WTC11 (cell line): Measurements from ENCODE around the gene DLG5. TPM values are rescaled to one million over a fixed set of nuclear protein-coding genes. Genes with fewer than 3 reads are reported as not detected.

ENCODE experiments used
- ATAC-seq: fragments of 200-7000 bp; cut with Tn5 transposase; 2 replicates; pipeline ENCODE4 v1.10.0; 2021; ENCODE audit warnings: mild to moderate bottlenecking, moderate library complexity
- CTCF ChIA-PET: fragments of 300-600 bp; sonication (Branson Sonifier 250); formaldehyde crosslinking; loops from one replicate; lab custom pipeline; 2021; ENCODE audit warnings: antibody characterized with exemption; lab: Charles Lee
- POLR2A ChIA-PET: fragments of 350-600 bp; sonication (Branson Sonifier 250); formaldehyde crosslinking; loops from one replicate; lab custom pipeline; 2021; ENCODE audit warnings: antibody characterized with exemption; lab: Charles Lee
- DNase-seq: peaks from one replicate; pipeline ENCODE4 v3.0.0; 2021; ENCODE audit warnings: low spot score
- H3K27ac Mint-ChIP-seq: 2 replicates; pipeline ENCODE4 v1.8.0; 2021; ENCODE audit warnings: mixed read lengths
- H3K27me3 Mint-ChIP-seq: 2 replicates; pipeline ENCODE4 v1.8.0; 2021; ENCODE audit warnings: low read depth, mild to moderate bottlenecking, moderate library complexity, mixed read lengths
- H3K36me3 Mint-ChIP-seq: 2 replicates; pipeline ENCODE4 v1.8.0; 2021; ENCODE audit warnings: mixed read lengths
- H3K4me1 Mint-ChIP-seq: 2 replicates; pipeline ENCODE4 v1.8.0; 2022; ENCODE audit warnings: mixed read lengths
- H3K4me3 Mint-ChIP-seq: 2 replicates; pipeline ENCODE4 v1.8.0; 2021; ENCODE audit warnings: mild to moderate bottlenecking, moderate library complexity, mixed read lengths
- H3K9me3 Mint-ChIP-seq: 2 replicates; pipeline ENCODE4 v1.8.0; 2021; ENCODE audit warnings: mixed read lengths
- AFF4 ChIP-seq: sonication (generic); formaldehyde crosslinking; IDR thresholded peaks from 2 replicates; pipeline ENCODE4 v1.8.1; 2023; ENCODE audit warnings: mild to moderate bottlenecking, missing genetic modification reagents, borderline replicate concordance
- CBFB ChIP-seq: sonication (generic); formaldehyde crosslinking; IDR thresholded peaks from 2 replicates; pipeline ENCODE4 v1.8.1; 2022; ENCODE audit warnings: mild to moderate bottlenecking, low read depth, missing genetic modification reagents
- FOXJ3 ChIP-seq: sonication (generic); formaldehyde crosslinking; IDR thresholded peaks from 2 replicates; pipeline ENCODE4 v1.9.0; 2021; ENCODE audit warnings: missing genetic modification reagents, mild to moderate bottlenecking, borderline replicate concordance
- GRHL2 ChIP-seq: fragments of 250-450 bp; sonication (Bioruptor Pico); IDR thresholded peaks from 2 replicates; pipeline ENCODE4 v1.8.0; 2022; ENCODE audit warnings: mild to moderate bottlenecking, moderate library complexity; ENCODE audit not compliant: insufficient replicate concordance, severe bottlenecking
- GTF2I ChIP-seq: fragments of 250-450 bp; sonication (Bioruptor Pico); conservative IDR thresholded peaks from 2 replicates; pipeline ENCODE4 v1.4.0; 2021; ENCODE audit warnings: mild to moderate bottlenecking
- IRF1 ChIP-seq: sonication (generic); formaldehyde crosslinking; IDR thresholded peaks from 2 replicates; pipeline ENCODE4 v1.8.0; 2023; ENCODE audit warnings: missing genetic modification reagents
- IRF2 ChIP-seq: sonication (generic); formaldehyde crosslinking; IDR thresholded peaks from 2 replicates; pipeline ENCODE4 v1.8.0; 2022; ENCODE audit warnings: low read depth, missing genetic modification reagents, borderline replicate concordance
- JAZF1 ChIP-seq: fragments of 250-450 bp; sonication (Bioruptor Pico); IDR thresholded peaks from 2 replicates; pipeline ENCODE4 v1.9.0; 2021; ENCODE audit warnings: moderate library complexity, mild to moderate bottlenecking, inconsistent platforms
- MXD4 ChIP-seq: fragments of 250-450 bp; sonication (Bioruptor Pico); IDR thresholded peaks from 2 replicates; pipeline ENCODE4 v1.8.0; 2021; ENCODE audit warnings: mild to moderate bottlenecking, moderate library complexity, borderline replicate concordance
- NFATC4 ChIP-seq: fragments of 250-450 bp; sonication (Bioruptor Pico); IDR thresholded peaks from 2 replicates; pipeline ENCODE4 v1.9.0; 2021; ENCODE audit warnings: mild to moderate bottlenecking
- NFYB ChIP-seq: sonication (generic); formaldehyde crosslinking; conservative IDR thresholded peaks from 2 replicates; pipeline ENCODE4 v1.8.0; 2022; ENCODE audit warnings: low read depth, missing genetic modification reagents
- NR2C2 ChIP-seq: sonication (generic); formaldehyde crosslinking; IDR thresholded peaks from 2 replicates; pipeline ENCODE4 v1.8.0; 2022; ENCODE audit warnings: mild to moderate bottlenecking, missing genetic modification reagents
- SMAD3 ChIP-seq: sonication (generic); formaldehyde crosslinking; IDR thresholded peaks from 2 replicates; pipeline ENCODE4 v1.8.0; 2022; ENCODE audit warnings: missing genetic modification reagents, mild to moderate bottlenecking, borderline replicate concordance
- SMAD4 ChIP-seq: sonication (generic); formaldehyde crosslinking; IDR thresholded peaks from 2 replicates; pipeline ENCODE4 v1.8.0; 2022; ENCODE audit warnings: mild to moderate bottlenecking, missing genetic modification reagents
- SOX15 ChIP-seq: fragments of 250-450 bp; sonication (Bioruptor Pico); IDR thresholded peaks from 2 replicates; pipeline ENCODE4 v1.9.0; 2021; ENCODE audit warnings: mild to moderate bottlenecking
- TCF7 ChIP-seq: sonication (generic); formaldehyde crosslinking; IDR thresholded peaks from 2 replicates; pipeline ENCODE4 v1.8.0; 2022; ENCODE audit warnings: mild to moderate bottlenecking, low read depth, missing genetic modification reagents, moderate library complexity
- USF1 ChIP-seq: sonication (generic); formaldehyde crosslinking; IDR thresholded peaks from 2 replicates; pipeline ENCODE4 v1.8.0; 2022; ENCODE audit warnings: mild to moderate bottlenecking, missing genetic modification reagents
- ZNF219 ChIP-seq: sonication (generic); formaldehyde crosslinking; IDR thresholded peaks from 2 replicates; pipeline ENCODE4 v1.8.0; 2023; ENCODE audit warnings: missing genetic modification reagents, mild to moderate bottlenecking, borderline replicate concordance
- ZNF317 ChIP-seq: sonication (generic); formaldehyde crosslinking; IDR thresholded peaks from 2 replicates; pipeline ENCODE4 v1.8.1; 2023; ENCODE audit warnings: low read depth, mild to moderate bottlenecking, moderate library complexity, missing genetic modification reagents, borderline replicate concordance
- total RNA-seq: library from RNA; stranded (reverse); gene quantifications from 3 replicates; pipeline ENCODE4 v1.2.3, GENCODE V29; 2021
- TF ChIP-seq, protein P1 (sequence below): sonication (generic); formaldehyde crosslinking; IDR thresholded peaks from 2 replicates; pipeline ENCODE4 v1.8.1; 2023; ENCODE audit warnings: mild to moderate bottlenecking, missing genetic modification reagents, moderate library complexity
- TF ChIP-seq, protein P2 (sequence below): fragments of 250-450 bp; sonication (Bioruptor Pico); IDR thresholded peaks from 2 replicates; pipeline ENCODE4 v1.9.0; 2021; ENCODE audit warnings: mild to moderate bottlenecking
- TF ChIP-seq, protein P3 (sequence below): sonication (generic); formaldehyde crosslinking; IDR thresholded peaks from 2 replicates; pipeline ENCODE4 v1.8.1; 2023; ENCODE audit warnings: mild to moderate bottlenecking, missing genetic modification reagents

DLG5 gene
- total RNA-seq, 1 experiment from 2014 or later: 65.5 TPM

- POLR2A ChIA-PET: no interaction called here
- CTCF ChIA-PET: no interaction called here
- H3K36me3 Mint-ChIP-seq: peaks cover 55% of the 10 kb centered on the region
- no peaks in the 10 kb centered on the region for H3K4me1 Mint-ChIP-seq
- H3K27ac Mint-ChIP-seq: no peak overlapping the region
- ATAC-seq (no peak), DNase-seq (no peak)
- no peaks in the 10 kb centered on the region for H3K9me3 Mint-ChIP-seq
- no peak overlapping the region for H3K4me3 Mint-ChIP-seq
- no peak for TF ChIP-seq NR2C2 (CRISPR knock-in tag)
- no peak for TF ChIP-seq SOX15 (CRISPR knock-in tag)
- TF ChIP-seq GRHL2 (CRISPR knock-in tag): no peak
- TF ChIP-seq GTF2I (CRISPR knock-in tag): no peak
- TF ChIP-seq IRF1 (CRISPR knock-in tag): no peak
- TF ChIP-seq, protein P1, sequence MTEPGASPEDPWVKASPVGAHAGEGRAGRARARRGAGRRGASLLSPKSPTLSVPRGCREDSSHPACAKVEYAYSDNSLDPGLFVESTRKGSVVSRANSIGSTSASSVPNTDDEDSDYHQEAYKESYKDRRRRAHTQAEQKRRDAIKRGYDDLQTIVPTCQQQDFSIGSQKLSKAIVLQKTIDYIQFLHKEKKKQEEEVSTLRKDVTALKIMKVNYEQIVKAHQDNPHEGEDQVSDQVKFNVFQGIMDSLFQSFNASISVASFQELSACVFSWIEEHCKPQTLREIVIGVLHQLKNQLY (CRISPR knock-in tag): no peak
- TF ChIP-seq FOXJ3 (CRISPR knock-in tag): no peak
- no peak for TF ChIP-seq NFYB (CRISPR knock-in tag)
- TF ChIP-seq IRF2: no peak
- TF ChIP-seq MXD4 (CRISPR knock-in tag): no peak
- no peak for TF ChIP-seq SMAD4 (CRISPR knock-in tag)
- TF ChIP-seq USF1 (CRISPR knock-in tag): no peak
- TF ChIP-seq AFF4 (CRISPR knock-in tag): no peak
- TF ChIP-seq TCF7 (CRISPR knock-in tag): no peak
- TF ChIP-seq, protein P2, sequence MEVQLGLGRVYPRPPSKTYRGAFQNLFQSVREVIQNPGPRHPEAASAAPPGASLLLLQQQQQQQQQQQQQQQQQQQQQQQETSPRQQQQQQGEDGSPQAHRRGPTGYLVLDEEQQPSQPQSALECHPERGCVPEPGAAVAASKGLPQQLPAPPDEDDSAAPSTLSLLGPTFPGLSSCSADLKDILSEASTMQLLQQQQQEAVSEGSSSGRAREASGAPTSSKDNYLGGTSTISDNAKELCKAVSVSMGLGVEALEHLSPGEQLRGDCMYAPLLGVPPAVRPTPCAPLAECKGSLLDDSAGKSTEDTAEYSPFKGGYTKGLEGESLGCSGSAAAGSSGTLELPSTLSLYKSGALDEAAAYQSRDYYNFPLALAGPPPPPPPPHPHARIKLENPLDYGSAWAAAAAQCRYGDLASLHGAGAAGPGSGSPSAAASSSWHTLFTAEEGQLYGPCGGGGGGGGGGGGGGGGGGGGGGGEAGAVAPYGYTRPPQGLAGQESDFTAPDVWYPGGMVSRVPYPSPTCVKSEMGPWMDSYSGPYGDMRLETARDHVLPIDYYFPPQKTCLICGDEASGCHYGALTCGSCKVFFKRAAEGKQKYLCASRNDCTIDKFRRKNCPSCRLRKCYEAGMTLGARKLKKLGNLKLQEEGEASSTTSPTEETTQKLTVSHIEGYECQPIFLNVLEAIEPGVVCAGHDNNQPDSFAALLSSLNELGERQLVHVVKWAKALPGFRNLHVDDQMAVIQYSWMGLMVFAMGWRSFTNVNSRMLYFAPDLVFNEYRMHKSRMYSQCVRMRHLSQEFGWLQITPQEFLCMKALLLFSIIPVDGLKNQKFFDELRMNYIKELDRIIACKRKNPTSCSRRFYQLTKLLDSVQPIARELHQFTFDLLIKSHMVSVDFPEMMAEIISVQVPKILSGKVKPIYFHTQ (CRISPR knock-in tag): no peak
- no peak for TF ChIP-seq NFATC4
- H3K27me3 Mint-ChIP-seq: no peaks in the 10 kb centered on the region
These were observed 132.7 kb downstream of the DLG5 start for GRCh38 chr10:77793831-77794230.

- peaks cover 58% of the 10 kb centered on the region for H3K36me3 Mint-ChIP-seq
- H3K4me1 Mint-ChIP-seq: no peaks in the 10 kb centered on the region
- no peak overlapping the region for H3K27ac Mint-ChIP-seq
- ChIA-PET CTCF (no interaction called here), POLR2A (no interaction called here)
- ATAC-seq (no peak), DNase-seq (no peak)
- no peaks in the 10 kb centered on the region for H3K9me3 Mint-ChIP-seq
- H3K4me3 Mint-ChIP-seq: no peak overlapping the region
- TF ChIP-seq JAZF1 (CRISPR knock-in tag): no peak
- no peak for TF ChIP-seq SMAD3 (CRISPR knock-in tag)
- no peak for TF ChIP-seq ZNF317 (CRISPR knock-in tag)
- no peak for TF ChIP-seq ZNF219
- no peak for TF ChIP-seq CBFB (CRISPR knock-in tag)
- TF ChIP-seq, protein P3, sequence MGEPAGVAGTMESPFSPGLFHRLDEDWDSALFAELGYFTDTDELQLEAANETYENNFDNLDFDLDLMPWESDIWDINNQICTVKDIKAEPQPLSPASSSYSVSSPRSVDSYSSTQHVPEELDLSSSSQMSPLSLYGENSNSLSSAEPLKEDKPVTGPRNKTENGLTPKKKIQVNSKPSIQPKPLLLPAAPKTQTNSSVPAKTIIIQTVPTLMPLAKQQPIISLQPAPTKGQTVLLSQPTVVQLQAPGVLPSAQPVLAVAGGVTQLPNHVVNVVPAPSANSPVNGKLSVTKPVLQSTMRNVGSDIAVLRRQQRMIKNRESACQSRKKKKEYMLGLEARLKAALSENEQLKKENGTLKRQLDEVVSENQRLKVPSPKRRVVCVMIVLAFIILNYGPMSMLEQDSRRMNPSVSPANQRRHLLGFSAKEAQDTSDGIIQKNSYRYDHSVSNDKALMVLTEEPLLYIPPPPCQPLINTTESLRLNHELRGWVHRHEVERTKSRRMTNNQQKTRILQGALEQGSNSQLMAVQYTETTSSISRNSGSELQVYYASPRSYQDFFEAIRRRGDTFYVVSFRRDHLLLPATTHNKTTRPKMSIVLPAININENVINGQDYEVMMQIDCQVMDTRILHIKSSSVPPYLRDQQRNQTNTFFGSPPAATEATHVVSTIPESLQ (CRISPR knock-in tag): no peak
- no peaks in the 10 kb centered on the region for H3K27me3 Mint-ChIP-seq
These were observed 134.4 kb downstream of the DLG5 start for GRCh38 chr10:77792155-77792554.
